ENCODE results near the gene SLC25A11.

SLC25A11 gene

DNA sequence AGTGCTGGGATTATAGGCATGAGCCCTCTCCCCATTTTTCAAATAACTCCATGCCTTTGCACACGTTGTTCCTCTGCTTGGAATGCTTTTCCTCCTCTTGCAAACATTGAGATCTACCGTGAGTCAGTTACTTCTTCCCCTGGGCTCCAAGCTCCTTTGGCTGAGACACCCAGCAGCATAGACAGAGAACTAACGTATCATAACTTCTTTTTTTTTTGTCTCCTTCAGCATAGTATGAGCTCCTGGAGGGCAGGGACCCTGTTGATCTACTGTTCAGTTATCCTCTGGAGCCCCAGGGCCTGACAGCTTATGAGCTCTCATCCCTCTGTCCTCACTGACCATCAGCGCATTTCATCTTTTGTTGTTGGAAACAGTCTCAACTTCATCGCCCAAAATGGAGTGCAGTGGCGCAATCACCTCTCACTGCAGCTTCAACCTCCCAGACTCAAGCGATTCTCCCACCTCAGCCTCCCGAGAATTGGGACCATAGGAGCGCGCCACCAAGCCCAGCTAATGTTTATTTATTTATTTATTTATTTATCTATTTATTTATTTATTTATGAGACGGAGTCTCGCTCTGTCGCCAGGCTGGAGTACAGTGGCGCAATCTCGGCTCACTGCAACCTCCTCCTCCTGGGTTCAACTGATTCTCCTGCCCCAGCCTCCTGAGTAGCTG, 25.6 kb upstream of the SLC25A11 start:
- no peak for DNase-seq

DNA sequence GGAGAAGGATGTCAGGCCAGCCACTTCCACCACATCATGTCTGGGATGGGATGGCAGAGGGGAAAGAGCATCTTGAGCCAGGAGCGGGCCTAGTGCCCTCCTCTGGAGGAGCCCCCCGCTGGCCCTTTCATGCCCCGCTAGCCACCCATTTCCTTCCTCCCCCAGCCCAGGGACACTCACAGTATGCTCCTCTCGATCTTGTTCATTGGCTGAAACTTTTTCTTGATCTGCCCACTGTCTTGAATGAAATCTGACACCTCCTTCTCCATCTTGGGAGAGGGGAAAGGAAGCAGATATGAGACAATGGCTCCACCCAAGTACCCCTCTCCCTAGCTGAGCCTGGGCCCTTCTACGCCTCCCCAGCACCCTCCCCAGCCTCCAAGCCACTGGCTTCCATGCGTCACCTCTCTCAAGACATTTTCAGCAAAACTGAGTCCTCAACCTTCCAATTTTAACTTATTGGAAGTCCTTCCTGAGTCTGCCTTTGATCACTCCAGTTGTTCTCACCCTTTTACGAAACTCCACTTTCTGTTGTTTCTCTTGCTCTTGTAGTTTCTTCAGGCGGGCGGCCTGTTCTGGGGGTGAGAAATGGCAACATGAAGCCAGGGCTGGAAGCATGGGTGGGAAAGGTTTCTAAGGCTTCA, 20.6 kb upstream of the SLC25A11 start:
- DNase-seq: no peak

DNA sequence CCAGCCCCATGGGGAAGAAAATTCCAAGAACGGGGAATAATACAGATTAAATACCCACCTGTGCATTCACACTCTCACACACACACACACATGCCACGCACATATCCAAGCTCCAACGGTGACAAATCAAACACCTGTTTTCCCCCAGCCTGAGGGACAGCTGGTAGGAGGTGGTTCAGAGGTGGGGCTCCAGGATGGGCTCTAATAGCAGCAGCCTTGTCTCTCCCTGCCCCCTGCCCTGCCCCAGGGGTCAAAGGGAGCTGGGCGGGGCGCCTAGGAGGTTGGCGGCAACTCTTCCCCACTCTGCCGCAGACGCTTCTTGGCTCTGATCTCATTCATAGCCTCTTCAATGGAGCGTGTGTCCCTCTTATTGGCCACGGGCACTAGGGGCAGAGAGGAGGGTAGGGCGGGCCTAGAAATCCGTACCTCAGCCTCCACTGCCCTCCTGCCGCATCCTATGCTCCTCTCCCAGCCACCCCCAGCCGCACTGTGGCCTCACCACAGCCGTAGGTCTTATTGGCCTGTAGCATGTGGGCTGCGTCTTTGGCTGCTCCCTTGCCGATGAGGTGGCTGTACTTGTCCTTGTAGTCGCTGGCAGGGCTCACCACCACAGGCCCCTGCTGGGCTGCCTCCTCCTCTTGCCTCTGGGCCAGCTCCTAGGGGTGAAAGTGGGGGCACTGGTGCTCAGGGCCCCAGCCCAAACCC, 19.6 kb upstream of the SLC25A11 start:
- no peak for DNase-seq

DNA sequence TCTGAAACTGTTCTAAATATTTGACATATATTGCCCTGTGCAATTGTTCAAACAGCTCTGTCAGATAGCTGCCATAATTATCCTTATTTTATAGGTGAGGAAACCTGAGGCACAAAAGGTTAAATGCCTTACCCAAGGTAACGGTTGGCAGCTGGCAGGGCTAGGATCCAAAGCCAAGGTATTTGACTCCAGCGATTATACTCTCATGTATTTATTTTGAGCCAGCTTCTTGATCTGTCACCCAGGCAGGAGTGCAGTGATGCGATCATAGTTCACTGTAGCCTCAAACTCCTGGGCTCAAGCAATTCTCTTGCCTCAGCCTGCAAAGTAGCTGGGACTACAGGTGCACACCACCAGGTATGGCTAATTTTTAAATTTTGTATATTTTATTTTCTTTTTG, 18.3 kb upstream of the SLC25A11 start:
- DNase-seq: no peak

DNA sequence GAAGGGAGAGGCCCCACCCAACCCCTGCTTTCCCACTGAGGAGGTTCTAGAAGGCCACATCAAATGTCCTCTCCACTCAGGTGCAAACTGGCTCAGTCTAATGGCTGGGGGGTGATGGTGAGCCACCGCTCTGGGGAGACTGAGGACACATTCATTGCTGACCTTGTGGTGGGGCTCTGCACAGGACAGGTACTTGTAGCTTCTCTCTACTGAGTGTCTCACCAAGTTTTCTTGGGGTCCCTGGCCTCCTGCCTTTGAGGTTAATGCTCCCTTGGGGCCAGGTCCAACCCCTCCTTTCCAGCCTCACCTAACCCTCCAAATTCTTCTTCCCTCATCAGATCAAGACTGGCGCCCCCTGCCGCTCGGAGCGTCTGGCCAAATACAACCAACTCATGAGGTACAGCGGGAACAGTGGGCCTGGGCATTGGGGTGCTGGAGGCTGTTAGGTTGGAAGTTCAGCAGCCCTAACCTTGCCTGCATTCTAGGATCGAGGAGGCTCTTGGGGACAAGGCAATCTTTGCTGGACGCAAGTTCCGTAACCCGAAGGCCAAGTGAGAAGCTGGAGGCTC, 16.7 kb upstream of the SLC25A11 start:
- no peak for DNase-seq

DNA sequence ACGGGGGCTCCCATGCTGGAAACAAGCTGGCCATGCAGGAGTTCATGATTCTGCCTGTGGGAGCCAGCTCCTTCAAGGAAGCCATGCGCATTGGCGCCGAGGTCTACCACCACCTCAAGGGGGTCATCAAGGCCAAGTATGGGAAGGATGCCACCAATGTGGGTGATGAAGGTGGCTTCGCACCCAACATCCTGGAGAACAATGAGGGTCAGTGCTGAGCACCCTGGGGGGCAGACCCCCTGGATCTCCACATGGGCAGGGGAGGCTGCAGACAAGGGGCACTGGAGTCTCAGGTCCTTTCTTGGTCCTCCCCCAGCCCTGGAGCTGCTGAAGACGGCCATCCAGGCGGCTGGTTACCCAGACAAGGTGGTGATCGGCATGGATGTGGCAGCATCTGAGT, 15.2 kb upstream of the SLC25A11 start:
- no peak for DNase-seq

DNA sequence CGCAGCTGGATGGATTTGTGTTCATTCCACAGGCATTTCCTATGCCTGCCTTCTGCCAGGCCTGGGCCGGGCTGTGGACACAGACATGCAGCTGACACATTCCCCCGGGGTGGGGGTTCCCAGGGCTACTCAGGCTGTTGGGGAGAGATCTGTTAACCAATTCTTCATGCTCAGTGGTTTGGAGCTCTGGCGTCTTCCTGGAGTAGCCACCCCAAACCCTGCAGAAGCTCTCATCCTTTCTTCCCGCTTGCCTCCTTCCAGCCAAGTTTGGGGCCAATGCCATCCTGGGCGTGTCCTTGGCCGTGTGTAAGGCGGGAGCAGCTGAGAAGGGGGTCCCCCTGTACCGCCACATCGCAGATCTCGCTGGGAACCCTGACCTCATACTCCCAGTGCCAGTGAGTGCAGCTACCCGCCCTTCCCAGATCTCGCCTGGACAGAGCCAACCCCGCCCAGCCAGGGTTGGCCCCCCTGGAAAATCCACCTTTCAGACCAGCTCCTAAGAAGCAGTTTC, 13.7 kb upstream of the SLC25A11 start:
- DNase-seq: no peak

DNA sequence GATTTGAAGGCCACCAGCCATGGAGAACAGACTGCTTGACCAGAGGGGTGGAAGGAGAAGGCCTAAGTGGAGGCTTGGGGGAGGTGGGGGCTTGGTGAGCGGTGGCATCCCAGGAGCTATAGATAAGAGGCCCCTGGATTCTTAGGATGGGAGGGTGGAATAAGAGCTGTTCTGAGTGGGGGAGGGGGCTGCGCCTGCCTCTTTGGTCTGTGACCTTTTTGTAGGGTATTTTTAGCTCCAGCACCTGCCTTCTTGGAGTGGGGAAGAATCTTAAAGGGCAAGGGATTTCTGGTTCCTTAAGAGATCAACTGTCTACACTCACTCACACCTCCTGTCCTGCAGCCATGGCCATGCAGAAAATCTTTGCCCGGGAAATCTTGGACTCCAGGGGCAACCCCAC, 11.6 kb upstream of the SLC25A11 start:
- no peak for DNase-seq

DNA sequence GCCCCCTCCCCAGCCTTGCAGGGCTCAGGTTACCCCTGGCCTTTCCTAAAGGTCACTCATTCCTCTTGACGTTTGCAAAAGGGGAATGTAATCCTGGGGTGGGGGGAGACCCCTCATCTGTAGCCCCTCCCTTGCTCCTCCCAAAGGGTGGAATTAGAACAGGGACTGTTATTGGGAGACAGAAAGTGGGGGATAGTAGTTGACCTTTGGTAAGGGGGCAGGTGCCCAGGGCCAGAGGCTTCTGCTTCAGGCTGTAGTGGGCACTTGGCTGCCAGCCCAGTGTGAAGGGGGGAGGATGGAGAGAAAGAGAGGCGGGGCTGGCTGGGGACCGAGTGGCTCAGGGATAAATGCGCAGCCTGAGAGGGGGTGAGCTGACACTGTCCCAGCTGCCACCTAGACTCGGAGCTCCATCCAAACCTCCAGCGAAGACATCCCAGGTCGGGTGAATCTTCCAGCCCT, 10.9 kb upstream of the SLC25A11 start, which contains the start of gene ENO3:
Gene ENO3 (plus strand): TSS at position 374 of the 459 bp plus-strand sequence. CDS start 711 bp downstream, outside the sequence.
- no peak for DNase-seq

DNA sequence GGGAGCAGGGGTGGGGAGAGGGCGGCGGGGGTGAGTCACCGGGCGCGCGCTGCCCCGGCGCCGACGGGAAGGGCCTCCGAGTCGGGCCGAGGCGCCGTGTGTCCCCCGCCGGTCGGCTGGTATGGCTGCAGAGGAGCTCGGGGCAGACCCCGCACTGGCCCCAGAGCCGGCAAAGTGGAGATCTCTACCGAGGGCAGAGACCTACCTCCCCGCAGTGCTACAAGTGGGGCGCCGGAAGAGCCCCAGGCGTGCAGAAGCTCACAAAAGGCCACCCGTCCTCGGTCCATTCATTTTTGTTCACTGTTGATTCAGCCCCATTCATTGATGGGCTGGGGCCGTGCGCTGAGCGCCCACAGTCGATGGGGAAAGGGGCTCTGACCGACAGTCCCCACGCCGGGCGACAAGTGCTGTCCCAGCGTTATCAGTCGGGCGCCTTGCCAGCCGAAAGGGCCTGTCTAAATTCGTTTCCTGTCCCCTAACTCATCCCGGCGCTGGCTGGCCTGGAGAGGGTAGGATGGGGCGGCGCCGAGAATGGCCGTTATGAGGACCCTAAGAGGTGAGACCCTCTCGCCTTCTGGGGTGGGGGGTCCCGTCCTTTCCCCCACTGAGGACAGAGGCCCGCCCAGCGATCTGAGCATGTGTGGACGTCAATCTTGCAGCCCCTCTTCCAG, 10.4 kb upstream of the SLC25A11 start:
- peak; percentile 70 for DNase-seq

DNA sequence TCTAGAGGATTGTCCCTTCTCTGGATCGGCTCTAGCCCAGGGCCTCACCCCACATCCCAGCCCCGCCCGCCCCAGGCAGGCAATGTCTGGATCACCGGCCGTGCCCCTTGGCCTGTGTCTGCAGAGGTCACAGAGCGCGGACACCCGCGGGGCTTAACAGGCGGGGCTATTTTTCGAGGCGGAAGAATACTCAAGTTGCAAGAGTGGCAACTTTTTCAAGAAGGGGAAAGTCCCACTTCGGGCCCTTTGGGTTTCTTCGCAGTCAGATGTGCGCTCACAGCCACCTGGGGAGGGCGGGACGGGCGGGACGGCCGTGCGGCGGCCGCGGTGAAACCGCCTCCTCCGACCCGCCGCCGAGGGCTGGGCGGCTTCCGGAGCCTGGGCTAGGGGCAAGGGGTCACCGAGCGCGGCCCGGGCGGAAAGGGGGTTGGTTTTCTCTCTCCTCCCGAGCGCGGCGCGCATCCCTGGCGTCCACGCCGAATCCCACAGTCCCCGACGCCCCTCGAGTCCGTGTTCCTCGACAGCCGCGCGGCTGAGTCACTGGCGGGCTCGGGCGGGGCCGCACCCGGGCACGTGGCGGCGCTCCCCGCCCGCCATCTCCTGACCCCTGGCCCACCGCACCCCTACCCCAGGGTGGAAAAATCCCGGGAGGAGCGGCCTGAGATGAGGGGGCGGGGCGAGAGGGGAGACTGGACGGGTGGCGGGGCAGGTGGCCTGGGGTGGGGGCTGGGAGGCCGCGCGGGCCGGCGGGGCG, 9.7 kb upstream of the SLC25A11 start:
- DNase-seq: peak; percentile 70

DNA sequence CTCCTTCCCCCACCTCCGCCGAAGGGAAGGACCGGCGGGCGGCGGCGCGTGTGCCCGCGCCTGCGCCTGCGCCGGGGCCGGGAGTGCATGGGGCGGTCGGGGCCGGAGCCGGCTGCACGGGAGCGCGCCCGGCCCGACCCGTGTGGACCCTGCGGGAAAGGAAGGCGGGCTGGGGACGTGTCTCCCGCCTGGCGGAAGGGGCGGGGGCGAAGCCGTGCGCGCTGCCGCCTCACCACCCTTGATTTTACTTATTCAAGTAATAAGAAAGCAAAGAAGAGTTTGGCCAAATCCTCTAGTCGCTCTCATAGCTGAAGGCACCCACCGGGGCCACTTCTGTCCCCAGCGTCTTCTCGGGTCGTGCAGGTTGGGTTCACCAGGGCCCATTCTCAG, 9.1 kb upstream of the SLC25A11 start:
- DNase-seq: peak; percentile 59

DNA sequence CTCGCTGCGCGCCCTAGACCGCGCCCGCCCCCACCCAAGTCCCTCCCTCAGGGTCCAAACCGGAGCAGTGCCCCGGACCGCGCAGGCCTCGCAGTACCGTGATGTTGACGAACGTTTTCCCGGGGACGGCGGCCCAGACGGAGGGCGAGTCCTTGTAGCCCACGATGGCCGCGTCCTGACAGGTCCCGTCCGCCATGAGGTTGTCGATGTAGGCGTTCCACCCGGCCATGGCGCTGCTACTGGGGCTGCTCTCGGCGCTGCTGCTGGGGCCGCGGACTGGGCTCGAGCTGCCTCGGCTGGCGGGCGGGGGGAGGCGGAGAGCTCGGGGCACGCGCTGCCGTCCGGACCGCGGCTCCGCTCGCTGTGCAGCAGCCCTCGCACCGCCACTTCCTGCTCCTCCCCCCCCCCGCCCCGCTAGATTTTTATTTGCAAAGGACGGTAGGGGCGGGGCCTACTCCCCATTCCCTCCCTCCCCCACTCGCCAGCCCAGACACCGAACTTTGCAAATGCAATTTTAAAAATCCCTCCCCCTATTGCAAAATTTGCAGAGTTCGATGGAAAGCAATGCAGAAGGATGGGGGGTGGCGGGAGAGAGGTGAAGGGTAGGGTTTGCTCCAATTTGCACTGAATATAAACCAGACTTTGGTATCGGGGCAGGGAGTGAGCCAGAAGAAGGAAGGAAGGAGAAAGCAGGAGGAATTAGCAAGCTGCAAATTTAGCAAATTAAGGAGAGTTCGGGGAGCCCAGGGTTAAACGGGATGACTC, 8.5 kb upstream of the SLC25A11 start, which contains the start of gene PFN1:
Gene PFN1 (minus strand): TSS at position 365 of the 765 bp plus-strand sequence. CDS start 136 bp downstream, at position 229.
- peak; percentile 62 for DNase-seq

DNA sequence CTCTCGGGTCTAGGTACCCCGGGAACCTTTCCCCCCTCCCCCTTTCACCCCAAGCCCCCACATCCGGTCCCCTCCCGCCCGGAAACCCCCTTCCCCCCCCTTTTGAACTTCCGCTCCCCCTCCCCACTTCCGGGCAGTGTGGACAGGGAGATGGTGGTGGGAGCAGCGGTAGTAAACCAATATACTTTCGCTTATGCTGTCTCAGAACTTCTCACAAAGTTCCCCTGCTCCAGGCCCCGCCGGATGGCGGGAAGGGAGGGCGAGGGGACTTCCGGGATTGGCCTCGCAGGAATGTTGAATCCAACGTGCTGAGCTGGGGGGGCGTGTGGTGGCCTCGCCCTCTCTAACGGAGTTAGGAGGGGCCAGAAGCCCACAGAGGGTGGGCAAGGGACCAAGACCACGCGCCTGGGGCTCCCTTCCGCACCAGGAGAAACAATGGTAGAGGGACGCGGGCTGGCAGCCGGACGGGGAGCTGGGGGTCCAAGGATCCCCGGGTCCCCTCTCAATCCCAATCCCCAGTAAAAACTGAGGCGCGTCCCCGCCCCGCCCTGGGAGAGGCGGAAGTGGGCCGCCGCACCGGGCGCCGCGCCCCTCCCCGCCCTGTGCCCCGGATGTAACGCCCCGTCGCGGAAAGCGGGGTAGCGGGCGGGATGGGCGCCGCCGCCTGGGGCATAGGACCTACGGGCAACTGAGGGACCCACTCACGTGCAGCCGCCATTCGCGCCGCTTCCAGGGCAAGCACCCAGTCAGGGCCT, 7.7 kb upstream of the SLC25A11 start:
- DNase-seq: peak; percentile 55

DNA sequence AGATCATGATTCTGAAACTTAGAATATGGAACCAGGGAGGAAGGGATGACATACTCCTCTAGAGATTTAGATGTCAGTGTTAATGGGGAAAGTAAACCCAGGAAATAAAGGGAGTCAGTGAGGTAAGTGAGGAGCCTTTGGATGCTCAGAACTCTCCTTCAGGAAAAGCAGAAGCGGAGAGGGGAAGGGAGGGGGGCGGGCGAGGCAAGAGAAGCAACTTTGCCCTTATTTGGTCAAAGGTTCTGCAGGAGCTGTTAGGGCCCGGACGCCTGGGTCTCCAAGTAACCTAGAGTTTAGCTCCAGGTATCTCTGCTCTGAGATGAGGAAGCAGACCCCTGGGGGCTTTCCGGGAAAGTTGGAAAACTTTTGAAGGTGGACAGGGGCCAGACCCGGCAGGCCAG, 7.2 kb upstream of the SLC25A11 start:
- no peak for DNase-seq

DNA sequence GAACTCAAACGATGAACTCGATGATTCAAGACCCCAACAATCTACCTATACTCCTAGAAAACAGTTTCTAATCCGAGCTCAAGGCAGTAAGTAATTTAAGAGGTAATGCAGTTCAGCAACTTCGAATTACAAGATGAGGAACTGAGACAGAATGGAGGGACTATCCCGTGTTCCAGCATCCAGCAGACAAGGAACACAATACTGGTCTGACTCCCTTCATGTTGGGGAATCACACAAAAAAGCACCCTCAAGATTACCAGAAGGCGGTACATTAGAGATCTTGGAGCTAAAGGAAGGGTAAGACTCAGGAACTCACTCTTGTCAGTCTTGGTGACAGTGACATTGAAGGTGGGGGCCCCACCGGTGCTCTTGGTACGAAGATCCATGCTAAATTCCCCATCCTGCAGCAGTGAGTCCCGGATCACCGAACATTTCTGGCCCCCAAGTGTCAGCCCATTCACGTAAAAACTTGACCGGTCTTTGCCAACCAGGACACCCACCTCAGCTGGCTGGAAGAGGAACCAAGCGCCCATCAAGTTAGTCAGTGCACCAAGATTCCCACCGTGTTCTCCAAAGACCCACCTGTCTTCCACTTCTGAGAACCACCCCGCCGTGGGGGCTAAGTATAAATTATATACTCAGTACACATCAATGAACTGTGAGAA, 6.6 kb upstream of the SLC25A11 start:
- no peak for DNase-seq

DNA sequence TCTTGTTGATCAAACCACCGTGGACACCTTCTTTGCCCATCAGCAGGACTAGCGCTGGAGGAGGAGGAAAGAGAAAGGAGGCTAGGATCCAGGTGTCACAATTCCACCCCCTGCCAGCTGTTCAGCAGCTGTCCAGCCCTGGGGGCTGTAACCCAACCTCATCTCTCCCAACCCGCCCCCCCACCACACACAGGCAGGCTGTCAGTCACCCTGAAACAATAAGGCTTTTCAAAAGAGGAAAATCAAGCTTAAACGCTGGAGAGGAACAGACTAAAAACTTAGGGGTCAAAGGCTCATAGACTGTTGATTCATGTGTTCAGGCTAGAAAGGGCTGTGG, 6.1 kb upstream of the SLC25A11 start:
- DNase-seq: no peak

DNA sequence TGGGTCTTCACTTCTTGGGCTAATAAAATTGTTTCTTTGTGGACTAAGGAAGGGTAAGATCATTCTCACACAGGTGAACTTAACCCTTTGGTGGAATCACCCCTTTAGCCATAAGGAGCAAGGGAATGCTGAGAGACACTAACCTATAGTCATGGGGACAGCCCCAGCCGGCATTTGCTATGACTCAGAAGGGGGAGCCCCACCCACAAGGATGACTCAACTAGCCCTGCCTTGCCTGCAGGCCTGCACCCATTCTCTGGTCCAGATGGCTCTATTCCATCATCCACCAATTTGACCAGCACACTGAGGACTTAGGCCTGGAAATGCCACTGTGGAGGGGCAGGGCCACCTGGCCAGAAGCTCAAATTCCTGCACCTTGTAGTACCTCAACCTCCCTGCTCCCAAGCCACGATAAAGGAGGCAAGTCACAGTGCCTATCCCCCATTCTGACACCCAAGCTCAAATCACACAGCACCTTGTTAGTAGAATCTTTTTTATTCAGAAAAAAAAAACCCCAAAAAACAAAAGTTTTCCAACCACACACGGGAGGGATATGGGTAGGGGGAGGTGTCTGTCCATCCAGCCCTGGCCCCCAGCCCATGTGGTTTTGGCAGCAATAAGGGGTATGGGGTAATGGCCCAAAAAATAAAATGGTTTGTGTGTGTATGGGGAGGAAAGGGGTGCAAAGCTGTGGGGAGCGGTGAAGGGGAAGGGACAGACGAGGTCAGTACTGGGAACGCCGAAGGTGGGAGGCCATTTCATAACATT, 5.5 kb upstream of the SLC25A11 start:
- no peak for DNase-seq

DNA sequence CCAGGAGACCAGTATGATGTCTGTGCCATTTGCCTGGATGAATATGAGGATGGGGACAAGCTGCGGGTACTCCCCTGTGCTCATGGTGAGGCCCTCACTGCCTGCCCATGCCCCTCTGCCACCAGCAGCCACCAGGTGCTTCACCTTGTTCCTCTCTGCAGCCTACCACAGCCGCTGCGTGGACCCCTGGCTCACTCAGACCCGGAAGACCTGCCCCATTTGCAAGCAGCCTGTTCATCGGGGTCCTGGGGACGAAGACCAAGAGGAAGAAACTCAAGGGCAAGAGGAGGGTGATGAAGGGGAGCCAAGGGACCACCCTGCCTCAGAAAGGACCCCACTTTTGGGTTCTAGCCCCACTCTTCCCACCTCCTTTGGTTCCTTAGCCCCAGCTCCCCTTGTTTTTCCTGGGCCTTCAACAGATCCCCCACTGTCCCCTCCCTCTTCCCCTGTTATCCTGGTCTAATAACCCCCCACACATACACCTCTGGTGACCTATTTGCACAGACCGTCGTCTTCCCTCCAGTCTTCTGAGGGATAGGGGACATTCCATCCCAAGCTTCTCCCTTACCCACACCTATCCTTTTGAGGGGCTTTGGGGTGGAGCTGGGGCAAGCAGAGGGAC, 4.8 kb upstream of the SLC25A11 start:
- DNase-seq: no peak

All from activated gamma-delta T cell (primary cell).